Karpas-422 (cell line): ENCODE data around the gene OR2T35. TPM values are rescaled to one million over a fixed set of nuclear protein-coding genes. Genes with fewer than 3 reads are reported as not detected.

ENCODE experiments used
- DNase-seq: peaks from one replicate; pipeline ENCODE4 v3.0.0-alpha.2; 2015
- H2AFZ ChIP-seq: fragments of 200-600 bp; sonication (generic); 2 replicates; pipeline ENCODE4 v1.6.1; 2014; ENCODE audit warnings: antibody characterized with exemption, low read length, mixed read lengths
- H3K27ac ChIP-seq: fragments of 200-600 bp; sonication (generic); 2 replicates; pipeline ENCODE4 v1.5.1; 2014; ENCODE audit warnings: mild to moderate bottlenecking, low read length, moderate library complexity
- H3K27me3 ChIP-seq: fragments of 200-600 bp; sonication (generic); 2 replicates; pipeline ENCODE4 v1.6.1; 2014; ENCODE audit warnings: low read length, mixed read lengths
- H3K36me3 ChIP-seq: fragments of 200-600 bp; sonication (generic); 2 replicates; pipeline ENCODE4 v1.6.1; 2014; ENCODE audit warnings: low read length, mixed read lengths; ENCODE audit not compliant: insufficient read depth
- H3K4me1 ChIP-seq: fragments of 200-600 bp; sonication (generic); 2 replicates; pipeline ENCODE4 v1.6.1; 2014; ENCODE audit warnings: mild to moderate bottlenecking, low read length, mixed read lengths
- H3K4me2 ChIP-seq: fragments of 200-600 bp; sonication (generic); 2 replicates; pipeline ENCODE4 v1.6.1; 2014; ENCODE audit warnings: low read length, low read depth, mild to moderate bottlenecking; ENCODE audit not compliant: poor library complexity, severe bottlenecking
- H3K4me3 ChIP-seq: fragments of 200-600 bp; sonication (generic); 2 replicates; pipeline ENCODE4 v1.5.1; 2014; ENCODE audit warnings: mild to moderate bottlenecking, antibody characterized with exemption, low read length, mixed read lengths
- H3K79me2 ChIP-seq: fragments of 200-600 bp; sonication (generic); 2 replicates; pipeline ENCODE4 v1.6.1; 2014; ENCODE audit warnings: mild to moderate bottlenecking, low read length, mixed read lengths
- H3K9ac ChIP-seq: fragments of 200-600 bp; sonication (generic); 2 replicates; pipeline ENCODE4 v1.6.0; 2014; ENCODE audit warnings: low read length
- H3K9me2 ChIP-seq: fragments of 200-600 bp; sonication (generic), shearing (Covaris generic); replicated peaks from 2 replicates; pipeline ENCODE4 v1.6.0; 2014; ENCODE audit warnings: mild to moderate bottlenecking, low read length, moderate library complexity; ENCODE audit not compliant: insufficient read depth
- H3K9me3 ChIP-seq: fragments of 300-700, 200-600 bp; sonication (generic); 2 replicates; pipeline ENCODE4 v1.6.1; 2014; ENCODE audit warnings: low read length, mixed read lengths
- H4K20me1 ChIP-seq: fragments of 200-600 bp; sonication (generic); 2 replicates; pipeline ENCODE4 v1.6.1; 2014; ENCODE audit warnings: mild to moderate bottlenecking, antibody characterized with exemption, low read length, low read depth; ENCODE audit not compliant: insufficient read depth
- small RNA-seq: library from RNA; depleted of rRNA; stranded (forward); fragments of <200 nt; gene quantifications from one replicate; pipeline ENCODE3, GENCODE V24; 2014
- total RNA-seq: library from RNA; depleted of rRNA; stranded (reverse); fragments of >200 nt; shearing (Covaris generic); gene quantifications from 2 replicates; pipeline ENCODE4 v1.2.3, GENCODE V29; 2014; ENCODE audit warnings: low replicate concordance; rRNA removed

The OR2T35 gene
- total RNA-seq, 1 experiment from 2014 or later, result not detected

- H3K27me3 ChIP-seq, result no peaks in the 10 kb centered on the region
- no peak for DNase-seq
- H3K4me2 ChIP-seq, result no peak overlapping the region
- H3K9ac ChIP-seq, result no peak overlapping the region
- no peaks in the 10 kb centered on the region for H3K79me2 ChIP-seq
- H3K4me3 ChIP-seq, result no peak overlapping the region
- H2AFZ ChIP-seq, result no peak overlapping the region
- H4K20me1 ChIP-seq, result no peaks in the 10 kb centered on the region
- H3K9me2 ChIP-seq, result no peaks in the 10 kb centered on the region
- H3K27ac ChIP-seq, result no peak overlapping the region
- no peaks in the 10 kb centered on the region for H3K4me1 ChIP-seq
- H3K9me3 ChIP-seq, result no peaks in the 10 kb centered on the region
- H3K36me3 ChIP-seq, result no peaks in the 10 kb centered on the region
Measured at GRCh38 chr1:248593226-248593625, 51.9 kb downstream of the OR2T35 start.

- H3K27me3 ChIP-seq, result no peaks in the 10 kb centered on the region
- no peaks in the 10 kb centered on the region for H4K20me1 ChIP-seq
- no peak overlapping the region for H3K9ac ChIP-seq
- no peaks in the 10 kb centered on the region for H3K79me2 ChIP-seq
- H3K9me3 ChIP-seq, result no peaks in the 10 kb centered on the region
- H3K4me1 ChIP-seq, result no peaks in the 10 kb centered on the region
- H3K27ac ChIP-seq, result no peak overlapping the region
- H2AFZ ChIP-seq, result no peak overlapping the region
- no peak overlapping the region for H3K4me2 ChIP-seq
- no peaks in the 10 kb centered on the region for H3K36me3 ChIP-seq
- no peak for DNase-seq
- no peaks in the 10 kb centered on the region for H3K9me2 ChIP-seq
- no peak overlapping the region for H3K4me3 ChIP-seq
Measured at GRCh38 chr1:248592655-248593054, 52.4 kb downstream of the OR2T35 start.

- Histone ChIP-seq H3K79me2 (no peaks in the 10 kb centered on the region), H4K20me1 (no peaks in the 10 kb centered on the region), H3K27me3 (no peaks in the 10 kb centered on the region), H3K4me2 (no peak overlapping the region), H3K27ac (no peak overlapping the region), H2AFZ (no peak overlapping the region), H3K4me3 (no peak overlapping the region), H3K9me2 (no peaks in the 10 kb centered on the region), H3K36me3 (no peaks in the 10 kb centered on the region), H3K9ac (no peak overlapping the region), H3K9me3 (no peaks in the 10 kb centered on the region), H3K4me1 (no peaks in the 10 kb centered on the region)
- DNase-seq, result no peak
Measured at GRCh38 chr1:248590055-248590454, 55.0 kb downstream of the OR2T35 start.

- Histone ChIP-seq H3K27me3 (no peaks in the 10 kb centered on the region), H3K27ac (no peak overlapping the region), H3K79me2 (no peaks in the 10 kb centered on the region), H3K4me1 (no peaks in the 10 kb centered on the region), H3K9me3 (no peaks in the 10 kb centered on the region), H3K36me3 (no peaks in the 10 kb centered on the region), H3K4me3 (no peak overlapping the region), H3K9ac (no peak overlapping the region), H3K4me2 (no peak overlapping the region), H2AFZ (no peak overlapping the region), H4K20me1 (no peaks in the 10 kb centered on the region), H3K9me2 (no peaks in the 10 kb centered on the region)
- no peak for DNase-seq
Measured at GRCh38 chr1:248589334-248589733, 55.7 kb downstream of the OR2T35 start.

Small RNA genes within 50 kb of the gene (small RNA-seq; reads per million reads assigned to genes)
- not detected for gene RF00019

Other genes starting within 250 kb of the OR2T35 start
- gene OR2T1, start 242.2 kb downstream of the OR2T35 start, total RNA-seq, result not detected in 2 replicates
- gene OR2T2, start 199.6 kb downstream of the OR2T35 start, total RNA-seq, result not detected in 2 replicates
- not detected in 2 replicates for gene OR2T3, start 171.9 kb downstream of the OR2T35 start, total RNA-seq
- gene OR2T5, start 156.7 kb downstream of the OR2T35 start, total RNA-seq, result not detected in 2 replicates
- not detected in 2 replicates for gene OR2G6, start 137.2 kb downstream of the OR2T35 start, total RNA-seq
- not detected in 2 replicates for gene OR2T29, start 82.5 kb downstream of the OR2T35 start, total RNA-seq
- gene OR2T34, start 70.5 kb downstream of the OR2T35 start, total RNA-seq, result not detected in 2 replicates
- not detected in 2 replicates for gene OR2T10, start 47.6 kb downstream of the OR2T35 start, total RNA-seq
- not detected in 2 replicates for gene OR2T11, start 10.2 kb downstream of the OR2T35 start, total RNA-seq
- not detected in 2 replicates for gene OR2T27, start 10.2 kb upstream of the OR2T35 start, total RNA-seq
- gene OR14I1, start 57.5 kb upstream of the OR2T35 start, total RNA-seq, result not detected in 2 replicates
- not detected in 2 replicates for gene LYPD8, start 110.5 kb upstream of the OR2T35 start, total RNA-seq
- gene SH3BP5L, start 180.6 kb upstream of the OR2T35 start, total RNA-seq, result 14.6 and 24.1 TPM in 2 replicates
- gene ZNF672, start 192.9 kb upstream of the OR2T35 start, total RNA-seq, result 16.7 and 38.3 TPM in 2 replicates
- gene ZNF692, start 213.8 kb upstream of the OR2T35 start, total RNA-seq, result 27.2 and 62.6 TPM in 2 replicates